Activated CD4-positive, alpha-beta T cell treated with anti-CD3 and anti-CD28 coated beads, Interleukin-2, amount 10 ng/mL, durations not matched to agents 24 days and 14 days (primary cell): ENCODE data around the gene ACIN1. TPM values are rescaled to one million over a fixed set of nuclear protein-coding genes. Genes with fewer than 3 reads are reported as not detected.

ENCODE experiments used
- DNase-seq: peaks from one replicate; pipeline ENCODE4 v3.0.0; 2022
- H3K27ac Mint-ChIP-seq: one replicate; pipeline ENCODE4 v1.8.0; 2022; ENCODE audit warnings: mild to moderate bottlenecking, mixed read lengths
- H3K27me3 Mint-ChIP-seq: one replicate; pipeline ENCODE4 v1.8.0; 2022; ENCODE audit warnings: mixed read lengths
- H3K36me3 Mint-ChIP-seq: one replicate; pipeline ENCODE4 v1.8.0; 2022; ENCODE audit warnings: low read depth, mild to moderate bottlenecking, mixed read lengths
- H3K4me1 Mint-ChIP-seq: one replicate; pipeline ENCODE4 v1.8.0; 2021; ENCODE audit warnings: mixed read lengths
- H3K4me3 Mint-ChIP-seq: one replicate; pipeline ENCODE4 v1.8.0; 2022; ENCODE audit warnings: mild to moderate bottlenecking, moderate library complexity, mixed read lengths
- H3K9me3 Mint-ChIP-seq: one replicate; pipeline ENCODE4 v1.8.0; 2021; ENCODE audit warnings: mixed read lengths
- intact Hi-C: fragments of 100-400 bp; cut with micrococcal nuclease; formaldehyde crosslinking; loops from one replicate; pipeline ENCODE4 v1.15.1; 2023
- total RNA-seq: library from RNA; stranded (reverse); gene quantifications from 2 replicates; pipeline ENCODE4 v1.2.3, GENCODE V29; 2022

Gene ACIN1
- total RNA-seq, 1 donor from 2014 or later = 224 TPM

DNA sequence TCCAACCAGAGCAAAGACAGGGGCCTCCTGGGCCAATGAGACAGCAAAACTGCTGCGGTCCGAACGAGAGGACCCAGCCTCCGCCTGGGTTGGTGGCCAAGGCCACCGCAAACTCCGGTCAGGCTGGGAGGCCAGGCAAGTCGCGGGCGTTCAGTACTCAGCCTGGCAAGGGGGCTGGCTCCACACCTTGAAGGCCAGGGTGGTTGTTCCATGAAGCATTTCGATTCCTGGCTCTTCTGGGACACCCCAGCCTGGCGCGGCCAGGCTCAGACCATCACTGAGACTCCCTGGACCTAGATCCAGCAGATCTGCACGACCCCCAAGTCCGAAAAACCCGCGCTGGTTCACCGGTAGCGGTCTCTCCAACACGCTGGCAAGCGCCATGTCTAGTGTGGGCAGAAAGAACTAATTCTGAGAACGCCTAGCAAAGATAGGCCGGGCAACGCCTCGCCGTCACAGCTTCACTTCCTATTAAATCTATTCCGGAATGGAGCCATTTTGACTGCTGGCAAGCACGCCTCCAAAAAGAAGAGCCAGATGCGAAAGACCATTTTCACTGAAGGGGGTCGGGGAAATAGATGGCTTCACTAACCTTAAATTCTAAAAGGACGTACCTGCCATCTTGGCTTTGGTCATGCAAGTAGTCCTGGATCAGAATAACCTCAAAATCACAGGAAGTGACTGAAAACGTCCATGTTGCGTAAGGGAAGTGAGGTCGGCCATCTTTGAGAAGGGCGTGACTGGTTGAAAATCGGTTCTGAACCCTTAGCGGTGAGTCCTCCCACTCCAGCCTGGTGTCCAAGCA lies 60.2 kb downstream of the ACIN1 start, which contains the start of gene PSMB5:
PSMB5 (minus strand) TSS at position 403 of the 805 bp plus-strand sequence; CDS start at position 384, 19 bp downstream.
- Mint-ChIP-seq H3K27me3 (no peaks in the 10 kb centered on the region), H3K4me1 (peaks cover 24% of the 10 kb centered on the region), H3K27ac (peak within 1 kb of the TSS; percentile 88), H3K9me3 (no peaks in the 10 kb centered on the region), H3K4me3 (peak within 1 kb of the TSS; percentile 81), H3K36me3 (peaks cover 30% of the 10 kb centered on the region)
- intact Hi-C loops = loop anchor here (1.0 to 2.0 kb wide), 4 partner anchors 22 to 106 kb away; partner anchors contain the start of genes ACIN1, C14orf119, CDH24 and PRMT5
- DNase-seq = peak; percentile 96

DNA sequence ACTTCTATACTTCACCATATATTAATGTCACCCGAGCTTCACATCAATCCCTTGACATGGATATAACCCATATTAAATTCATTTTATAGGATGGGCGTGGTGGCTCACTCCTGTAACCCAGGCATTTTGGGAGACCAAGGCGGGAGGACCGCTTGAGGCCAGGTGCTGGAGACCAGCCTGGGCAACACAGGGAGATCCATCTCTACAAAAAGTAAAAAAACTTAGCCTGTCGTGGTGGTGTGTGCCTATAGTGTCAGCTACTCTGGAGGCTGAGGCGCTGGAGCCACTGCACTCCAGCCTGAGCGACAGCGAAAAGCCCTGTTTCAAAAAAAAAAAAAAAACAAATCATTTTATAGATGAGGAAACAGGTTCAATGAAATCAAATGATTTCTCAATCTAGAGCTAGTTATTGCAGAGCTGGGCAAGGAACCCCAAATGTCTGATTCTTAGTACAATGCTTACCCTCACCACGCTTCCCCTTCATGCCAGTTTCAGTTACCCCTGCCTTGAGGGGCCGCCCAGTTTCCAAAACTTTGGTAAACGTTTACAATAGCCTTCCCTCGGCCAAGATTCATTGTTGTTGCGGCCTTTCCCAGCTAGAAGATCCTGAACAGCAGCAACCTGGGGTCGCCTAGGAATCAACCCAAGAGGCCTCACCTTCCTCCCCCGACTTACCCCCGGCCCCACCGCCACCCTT lies 61.0 kb downstream of the ACIN1 start:
- peak overlapping the region; percentile 88 for H3K27ac Mint-ChIP-seq
- intact Hi-C loops = loop anchor here (2.0 kb wide), 2 partner anchors 23 to 105 kb away; partner anchors contain the start of genes CDH24 and PRMT5
- peaks cover 30% of the 10 kb centered on the region for H3K4me1 Mint-ChIP-seq
- H3K36me3 Mint-ChIP-seq = peaks cover 36% of the 10 kb centered on the region
- no peaks in the 10 kb centered on the region for H3K27me3 Mint-ChIP-seq
- peak overlapping the region; percentile 81 for H3K4me3 Mint-ChIP-seq
- no peak for DNase-seq
- H3K9me3 Mint-ChIP-seq = no peaks in the 10 kb centered on the region

DNA sequence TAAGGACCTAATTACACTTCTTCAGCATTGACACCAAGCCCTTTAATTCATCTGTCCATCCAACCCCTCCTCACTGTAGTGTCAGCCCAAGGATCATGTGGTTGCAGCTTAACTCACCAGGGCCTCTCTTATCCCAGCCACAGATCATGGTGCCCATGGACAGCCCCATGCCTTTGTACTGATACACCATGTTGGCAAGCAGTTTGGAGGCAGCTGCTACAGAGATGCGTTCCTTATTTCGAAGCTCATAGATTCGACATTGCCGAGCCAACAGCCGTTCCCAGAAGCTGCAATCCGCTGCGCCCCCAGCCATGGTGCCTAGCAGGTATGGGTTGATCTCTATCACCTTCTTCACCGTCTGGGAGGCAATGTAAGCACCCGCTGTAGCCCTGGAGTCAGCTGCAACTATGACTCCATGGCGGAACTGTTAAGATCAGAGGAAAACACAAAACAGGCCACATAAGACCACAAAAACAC lies 61.6 kb downstream of the ACIN1 start:
- intact Hi-C loops = no loop called here
- Mint-ChIP-seq H3K27ac (peak overlapping the region; percentile 88), H3K4me3 (peak overlapping the region; percentile 81), H3K27me3 (no peaks in the 10 kb centered on the region), H3K4me1 (peaks cover 35% of the 10 kb centered on the region), H3K36me3 (peaks cover 40% of the 10 kb centered on the region), H3K9me3 (no peaks in the 10 kb centered on the region)
- peak; percentile 64 for DNase-seq

DNA sequence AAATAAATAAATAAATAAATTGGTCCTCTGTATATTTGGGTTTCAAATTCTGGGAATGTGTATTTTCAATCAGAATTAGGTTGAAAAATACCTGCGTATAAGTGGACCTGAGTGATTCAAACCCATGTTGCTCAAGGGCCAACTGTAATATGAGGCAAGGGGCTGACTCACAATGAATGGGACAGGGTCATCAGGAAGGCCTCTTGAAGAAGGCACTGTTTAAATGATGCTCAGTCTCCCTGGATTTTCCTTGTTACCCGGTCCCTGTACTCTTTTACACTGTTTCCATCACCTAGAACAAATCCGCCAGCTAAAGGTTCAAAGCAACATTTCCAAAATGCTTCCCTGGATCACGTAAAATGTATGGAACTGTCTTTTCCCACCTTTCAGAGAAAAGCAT lies 64.0 kb downstream of the ACIN1 start:
- no peak for DNase-seq
- H3K4me1 Mint-ChIP-seq = peaks cover 43% of the 10 kb centered on the region
- no peak overlapping the region for H3K4me3 Mint-ChIP-seq
- H3K27me3 Mint-ChIP-seq = no peaks in the 10 kb centered on the region
- peaks cover 52% of the 10 kb centered on the region for H3K36me3 Mint-ChIP-seq
- no peak overlapping the region for H3K27ac Mint-ChIP-seq
- H3K9me3 Mint-ChIP-seq = no peaks in the 10 kb centered on the region
- intact Hi-C loops = no loop called here

DNA sequence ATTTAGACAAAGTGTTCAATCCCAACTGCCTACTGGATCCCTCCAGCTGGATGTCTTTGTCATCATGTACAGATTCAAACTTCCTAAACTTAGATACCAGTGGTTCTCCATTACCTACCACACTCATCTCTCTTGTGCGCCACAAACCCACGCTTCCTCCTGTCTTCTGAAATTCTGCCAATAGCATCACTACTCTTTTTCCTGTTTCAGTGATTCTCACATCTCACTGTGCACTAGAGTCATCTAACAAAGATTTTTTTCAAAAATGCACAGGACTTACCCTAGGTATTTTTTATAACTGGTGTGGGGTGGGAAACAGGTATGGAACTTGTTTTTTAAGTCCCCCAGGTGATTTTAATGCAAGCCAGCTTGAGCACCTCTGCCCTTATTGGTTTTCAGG lies 66.1 kb downstream of the ACIN1 start:
- peak overlapping the region; percentile 41 for H3K4me3 Mint-ChIP-seq
- H3K4me1 Mint-ChIP-seq = peaks cover 52% of the 10 kb centered on the region
- peak; percentile 70 for DNase-seq
- intact Hi-C loops = no loop called here
- H3K27me3 Mint-ChIP-seq = no peaks in the 10 kb centered on the region
- H3K27ac Mint-ChIP-seq = peak overlapping the region; percentile 14
- no peaks in the 10 kb centered on the region for H3K9me3 Mint-ChIP-seq
- H3K36me3 Mint-ChIP-seq = peaks cover 65% of the 10 kb centered on the region

DNA sequence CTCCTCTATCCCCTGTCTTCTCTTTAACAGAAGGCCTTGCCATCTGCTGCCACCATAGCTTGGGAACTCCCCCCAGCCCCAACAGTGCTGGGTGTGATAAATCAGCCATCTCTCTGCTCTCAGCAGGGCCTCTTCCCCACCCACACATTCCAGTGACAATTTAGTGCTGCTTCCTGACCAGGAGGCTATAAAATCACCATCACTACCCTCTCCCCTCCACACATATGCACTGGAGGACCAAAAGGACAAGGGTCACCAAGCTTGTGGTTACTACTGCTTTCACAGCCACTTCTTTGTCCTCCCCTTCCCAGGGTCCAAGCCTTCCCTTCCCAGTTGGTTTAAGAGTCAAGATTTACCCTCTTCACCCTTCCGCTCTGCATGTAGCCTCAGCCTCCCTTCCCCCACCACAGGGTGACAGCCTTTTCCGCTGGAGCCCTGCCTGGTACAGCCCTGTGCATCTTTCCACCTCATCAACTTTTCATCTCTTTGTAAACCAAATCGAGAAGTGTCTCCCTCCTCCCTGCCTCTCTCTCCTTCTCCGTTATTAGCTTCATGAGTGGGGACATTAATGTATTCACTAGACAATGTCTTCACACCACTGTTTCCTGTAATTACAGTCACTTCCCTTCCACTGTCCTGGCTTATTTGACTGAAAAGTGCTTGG lies 69.7 kb downstream of the ACIN1 start:
- peaks cover 56% of the 10 kb centered on the region for H3K4me1 Mint-ChIP-seq
- peaks cover 52% of the 10 kb centered on the region for H3K36me3 Mint-ChIP-seq
- H3K27me3 Mint-ChIP-seq = no peaks in the 10 kb centered on the region

DNA sequence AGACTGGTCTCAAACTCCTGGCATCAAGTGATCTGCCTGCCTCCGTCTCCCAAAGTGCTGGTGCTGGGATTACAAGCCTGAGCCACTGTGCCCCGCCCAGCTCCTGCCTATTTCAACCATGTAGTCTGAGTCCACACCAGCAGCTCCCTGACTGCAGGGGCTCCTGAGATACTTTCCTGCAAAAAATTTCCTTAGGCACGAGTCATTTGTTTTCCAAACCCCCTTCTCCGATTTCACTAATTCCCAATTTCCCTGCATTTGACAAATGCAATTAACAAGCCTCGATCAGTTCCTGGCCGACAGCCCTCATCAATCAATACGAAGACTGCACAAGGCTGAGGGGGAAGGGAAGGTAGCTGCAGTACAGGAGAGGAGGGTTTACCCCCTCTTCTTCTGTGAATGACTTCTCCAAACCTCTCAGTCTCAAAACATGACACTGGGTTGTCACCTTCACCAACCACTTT lies 70.3 kb downstream of the ACIN1 start:
- H3K9me3 Mint-ChIP-seq = no peaks in the 10 kb centered on the region
- intact Hi-C loops = no loop called here
- peaks cover 56% of the 10 kb centered on the region for H3K4me1 Mint-ChIP-seq
- DNase-seq = no peak
- no peaks in the 10 kb centered on the region for H3K27me3 Mint-ChIP-seq
- H3K27ac Mint-ChIP-seq = peak overlapping the region; percentile 80
- H3K36me3 Mint-ChIP-seq = peaks cover 52% of the 10 kb centered on the region
- H3K4me3 Mint-ChIP-seq = no peak overlapping the region

More for the DNA sequence above, 69.7 kb downstream of the ACIN1 start:
- H3K9me3 Mint-ChIP-seq = no peaks in the 10 kb centered on the region
- H3K4me3 Mint-ChIP-seq = peak overlapping the region; percentile 18
- intact Hi-C loops = no loop called here
- no peak for DNase-seq
- H3K27ac Mint-ChIP-seq = peak overlapping the region; percentile 80

DNA sequence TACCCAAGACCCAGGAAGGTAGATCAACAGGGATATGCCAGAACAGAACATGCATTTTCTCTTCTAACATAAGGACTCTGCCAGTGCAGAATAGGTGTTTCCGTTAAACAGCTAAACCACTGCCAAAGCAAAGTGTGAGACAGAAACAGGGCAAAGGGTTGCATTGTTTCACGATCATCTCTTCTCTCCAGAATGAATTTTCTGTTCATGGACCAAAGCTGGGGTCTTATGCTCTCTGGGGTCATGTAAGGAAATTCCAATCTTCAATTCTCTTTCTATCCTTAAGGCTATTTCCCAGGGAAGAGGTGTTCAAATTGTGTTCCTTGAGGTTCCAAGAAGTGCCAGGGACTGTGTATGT lies 71.2 kb downstream of the ACIN1 start:
- Mint-ChIP-seq H3K27me3 (no peaks in the 10 kb centered on the region), H3K4me3 (no peak overlapping the region), H3K36me3 (peaks cover 45% of the 10 kb centered on the region), H3K27ac (no peak overlapping the region), H3K4me1 (peaks cover 48% of the 10 kb centered on the region), H3K9me3 (no peaks in the 10 kb centered on the region)
- no peak for DNase-seq
- intact Hi-C loops = no loop called here

DNA sequence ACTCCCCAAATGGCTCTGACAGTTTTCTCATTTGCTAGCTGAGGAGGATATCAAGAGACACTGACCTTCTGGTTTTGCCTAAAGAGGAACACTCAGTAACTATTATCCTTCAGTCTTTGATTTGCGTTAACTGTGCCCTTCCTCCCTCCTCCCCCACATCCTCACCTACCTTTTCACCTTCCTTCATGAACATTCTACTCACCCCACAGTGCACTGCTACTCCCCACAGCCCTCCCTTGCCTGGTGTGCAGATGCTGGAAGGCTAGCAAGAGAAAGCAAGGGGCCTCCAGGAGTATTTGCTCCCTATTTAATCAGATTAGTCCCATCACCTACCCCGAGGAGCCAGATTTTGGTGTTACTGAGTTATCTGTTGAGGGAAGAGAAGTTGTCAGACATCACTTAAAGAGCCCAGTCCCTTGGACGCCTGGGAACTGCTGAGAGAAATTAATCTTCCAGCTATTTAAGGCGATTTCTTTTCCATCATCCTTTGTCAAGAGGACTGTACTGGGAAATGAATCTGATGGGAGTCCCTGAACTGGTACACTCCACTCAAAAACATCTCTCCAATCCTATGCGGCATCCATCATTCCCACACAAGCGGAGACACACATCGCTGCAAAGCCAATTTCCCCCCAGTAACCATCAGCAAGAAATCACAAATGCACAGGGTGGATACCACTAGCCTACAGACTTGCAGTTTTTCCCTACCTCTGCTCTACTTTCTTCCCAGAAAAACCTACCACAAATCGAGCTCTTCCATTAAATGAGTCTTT lies 71.7 kb downstream of the ACIN1 start:
- no peaks in the 10 kb centered on the region for H3K9me3 Mint-ChIP-seq
- peaks cover 42% of the 10 kb centered on the region for H3K36me3 Mint-ChIP-seq
- no peak overlapping the region for H3K4me3 Mint-ChIP-seq
- no peak overlapping the region for H3K27ac Mint-ChIP-seq
- H3K27me3 Mint-ChIP-seq = no peaks in the 10 kb centered on the region
- peaks cover 45% of the 10 kb centered on the region for H3K4me1 Mint-ChIP-seq
- intact Hi-C loops = no loop called here
- DNase-seq = no peak

DNA sequence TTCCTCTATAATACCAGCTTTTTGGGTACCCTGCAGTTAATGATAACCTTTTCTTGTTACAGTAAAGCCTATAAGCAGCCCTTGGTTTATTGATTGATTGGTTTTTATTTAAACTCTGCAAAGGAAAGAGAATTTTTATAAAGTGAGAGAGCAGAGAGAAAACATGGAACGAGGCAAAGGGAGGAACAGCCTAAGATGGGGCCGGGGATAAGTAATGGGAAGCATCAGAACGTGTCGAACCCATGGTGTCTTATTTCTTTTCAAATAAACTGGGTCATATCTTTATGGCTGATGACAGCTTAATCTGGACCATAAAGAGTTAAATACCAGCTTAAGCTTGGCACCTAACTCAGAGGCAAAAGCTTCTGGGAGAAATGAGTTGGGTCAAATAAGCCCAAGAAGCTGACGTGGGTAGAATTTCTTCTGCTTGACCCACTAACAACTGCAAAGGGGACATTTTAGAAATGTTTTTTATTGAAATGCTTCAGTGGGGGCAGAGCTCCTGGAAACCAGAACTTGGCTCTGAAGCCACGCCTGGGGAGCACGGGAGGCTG lies 73.0 kb downstream of the ACIN1 start:
- H3K27ac Mint-ChIP-seq = no peak overlapping the region
- H3K4me1 Mint-ChIP-seq = peaks cover 40% of the 10 kb centered on the region
- intact Hi-C loops = no loop called here
- DNase-seq = no peak
- peaks cover 35% of the 10 kb centered on the region for H3K36me3 Mint-ChIP-seq
- H3K4me3 Mint-ChIP-seq = no peak overlapping the region
- H3K9me3 Mint-ChIP-seq = no peaks in the 10 kb centered on the region
- no peaks in the 10 kb centered on the region for H3K27me3 Mint-ChIP-seq

DNA sequence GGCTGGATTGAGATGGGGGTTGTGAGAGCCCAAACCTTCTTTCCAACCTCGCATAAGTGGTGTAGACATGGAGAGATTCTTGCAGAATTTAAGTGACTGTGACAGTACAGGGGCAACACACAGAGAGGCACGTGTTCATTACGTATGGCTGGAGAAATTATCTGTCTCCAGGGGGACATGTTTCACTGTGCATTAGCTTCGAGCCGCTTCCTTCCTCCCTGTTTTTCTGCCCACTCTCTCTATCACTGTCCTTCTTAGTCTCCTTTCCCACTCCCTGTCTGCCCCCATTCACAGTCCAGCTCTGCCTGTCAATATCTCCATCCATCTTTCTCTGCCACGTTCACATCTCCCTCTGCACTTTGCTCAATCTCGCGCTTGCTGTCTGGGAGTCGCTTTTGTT lies 73.5 kb downstream of the ACIN1 start:
- intact Hi-C loops = no loop called here
- no peak overlapping the region for H3K27ac Mint-ChIP-seq

DNA sequence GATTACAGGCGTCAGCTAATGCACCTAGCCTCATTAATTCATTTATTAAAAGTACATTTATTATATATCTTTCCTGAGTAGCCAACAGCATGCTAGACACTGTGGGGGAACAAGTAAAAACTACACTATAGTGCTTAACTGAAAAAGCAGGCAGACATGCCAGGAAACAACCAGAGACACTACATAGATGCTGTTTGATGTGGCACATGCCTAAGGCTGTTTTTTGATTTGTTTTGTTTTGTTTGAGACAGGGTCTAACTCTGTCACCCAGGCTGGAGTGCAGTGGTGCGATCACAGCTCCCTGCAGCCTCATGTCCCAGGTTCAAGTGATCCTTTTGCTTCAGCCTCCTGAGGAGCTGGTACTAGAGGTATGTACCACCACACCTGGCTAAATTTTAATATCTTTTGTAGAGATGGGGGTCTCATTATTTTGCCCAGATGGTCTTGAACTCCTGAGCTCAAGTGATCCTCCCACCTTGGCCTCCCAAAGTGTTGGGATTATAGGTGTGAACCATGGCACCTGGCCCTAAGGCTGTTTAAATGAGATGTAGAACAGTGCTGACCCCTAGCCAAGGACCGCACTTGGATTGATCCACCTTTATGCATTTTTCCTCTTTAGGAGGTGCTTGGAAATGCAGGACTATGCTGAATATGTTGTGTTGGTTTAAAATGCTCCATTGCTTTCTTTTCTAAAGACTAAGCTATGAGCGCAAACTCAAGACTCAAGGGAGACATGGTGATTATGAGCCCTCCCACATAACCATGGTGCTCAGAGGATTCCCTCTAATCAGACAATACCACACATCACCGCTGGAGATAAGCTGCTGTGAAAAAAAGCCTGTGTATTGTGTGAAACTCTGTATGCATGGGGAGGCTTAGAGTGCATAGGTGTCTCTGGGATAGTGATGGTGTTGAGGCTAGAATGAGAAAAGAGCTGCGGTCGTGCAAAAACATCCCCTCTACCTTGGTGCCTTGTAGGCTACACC lies 74.5 kb downstream of the ACIN1 start:
- Mint-ChIP-seq H3K9me3 (no peaks in the 10 kb centered on the region), H3K4me1 (peaks cover 37% of the 10 kb centered on the region), H3K27ac (no peak overlapping the region), H3K4me3 (no peak overlapping the region), H3K27me3 (no peaks in the 10 kb centered on the region), H3K36me3 (peaks cover 27% of the 10 kb centered on the region)
- no peak for DNase-seq
- intact Hi-C loops = no loop called here

More for the DNA sequence above, 73.5 kb downstream of the ACIN1 start:
- DNase-seq = no peak
- H3K4me1 Mint-ChIP-seq = peaks cover 40% of the 10 kb centered on the region
- no peaks in the 10 kb centered on the region for H3K9me3 Mint-ChIP-seq
- H3K27me3 Mint-ChIP-seq = no peaks in the 10 kb centered on the region
- peaks cover 35% of the 10 kb centered on the region for H3K36me3 Mint-ChIP-seq
- H3K4me3 Mint-ChIP-seq = peak overlapping the region; percentile 1
